Panc1 (cell line): ENCODE results near the gene THSD7A.

ENCODE experiments used
- POLR2AphosphoS5 ChIP-seq: IDR thresholded peaks from 2 replicates; pipeline ENCODE4 v1.6.1; 2012; ENCODE audit warnings: mild to moderate bottlenecking, low read depth, low read length, moderate library complexity
- SIN3A ChIP-seq: IDR thresholded peaks from 2 replicates; pipeline ENCODE4 v1.6.1; 2012; ENCODE audit warnings: low read depth, mild to moderate bottlenecking, low read length, moderate library complexity, borderline replicate concordance; ENCODE audit not compliant: insufficient read depth
- TCF7L2 ChIP-seq: IDR thresholded peaks from 2 replicates; pipeline ENCODE4 v1.6.1; 2011; ENCODE audit warnings: mild to moderate bottlenecking, low read depth, low read length, inconsistent platforms
- TF ChIP-seq, protein P1 (sequence below): fragments of 450-650 bp; IDR thresholded peaks from 2 replicates; pipeline ENCODE4 v1.5.1; 2017; ENCODE audit warnings: mild to moderate bottlenecking
- TF ChIP-seq, protein P2 (sequence below), 2 experiments: IDR thresholded peaks; 2 replicates each; pipeline ENCODE4 v1.6.1; 2011 to 2012; ENCODE audit warnings: low read depth in 2 of 2, control low read depth in 1 of 2, low read length in 1 of 2, mild to moderate bottlenecking in 1 of 2, moderate library complexity in 1 of 2; ENCODE audit not compliant: insufficient read depth in 1 of 2

DNA sequence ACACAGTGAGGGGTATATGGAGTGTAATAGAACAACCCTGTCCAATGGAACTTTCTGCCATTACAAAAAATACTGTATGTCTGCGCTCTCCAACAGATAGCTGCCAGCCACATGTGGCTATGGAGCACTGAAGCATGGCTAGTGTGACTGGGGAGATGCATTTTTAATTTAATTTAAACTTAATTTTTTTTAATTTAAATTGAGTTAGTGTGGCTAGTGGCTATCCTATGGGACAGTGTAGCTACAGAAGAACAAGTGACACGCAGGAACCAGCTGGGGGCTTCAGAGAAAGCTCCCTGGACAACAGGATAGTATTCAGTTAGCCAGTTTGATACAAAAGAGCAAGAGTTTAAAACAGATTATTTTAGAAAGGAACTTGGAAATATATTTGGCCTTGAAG, 408.0 kb downstream of the THSD7A start:
- TF ChIP-seq, protein P1, sequence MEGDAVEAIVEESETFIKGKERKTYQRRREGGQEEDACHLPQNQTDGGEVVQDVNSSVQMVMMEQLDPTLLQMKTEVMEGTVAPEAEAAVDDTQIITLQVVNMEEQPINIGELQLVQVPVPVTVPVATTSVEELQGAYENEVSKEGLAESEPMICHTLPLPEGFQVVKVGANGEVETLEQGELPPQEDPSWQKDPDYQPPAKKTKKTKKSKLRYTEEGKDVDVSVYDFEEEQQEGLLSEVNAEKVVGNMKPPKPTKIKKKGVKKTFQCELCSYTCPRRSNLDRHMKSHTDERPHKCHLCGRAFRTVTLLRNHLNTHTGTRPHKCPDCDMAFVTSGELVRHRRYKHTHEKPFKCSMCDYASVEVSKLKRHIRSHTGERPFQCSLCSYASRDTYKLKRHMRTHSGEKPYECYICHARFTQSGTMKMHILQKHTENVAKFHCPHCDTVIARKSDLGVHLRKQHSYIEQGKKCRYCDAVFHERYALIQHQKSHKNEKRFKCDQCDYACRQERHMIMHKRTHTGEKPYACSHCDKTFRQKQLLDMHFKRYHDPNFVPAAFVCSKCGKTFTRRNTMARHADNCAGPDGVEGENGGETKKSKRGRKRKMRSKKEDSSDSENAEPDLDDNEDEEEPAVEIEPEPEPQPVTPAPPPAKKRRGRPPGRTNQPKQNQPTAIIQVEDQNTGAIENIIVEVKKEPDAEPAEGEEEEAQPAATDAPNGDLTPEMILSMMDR = no peak
- TF ChIP-seq, protein P2, sequence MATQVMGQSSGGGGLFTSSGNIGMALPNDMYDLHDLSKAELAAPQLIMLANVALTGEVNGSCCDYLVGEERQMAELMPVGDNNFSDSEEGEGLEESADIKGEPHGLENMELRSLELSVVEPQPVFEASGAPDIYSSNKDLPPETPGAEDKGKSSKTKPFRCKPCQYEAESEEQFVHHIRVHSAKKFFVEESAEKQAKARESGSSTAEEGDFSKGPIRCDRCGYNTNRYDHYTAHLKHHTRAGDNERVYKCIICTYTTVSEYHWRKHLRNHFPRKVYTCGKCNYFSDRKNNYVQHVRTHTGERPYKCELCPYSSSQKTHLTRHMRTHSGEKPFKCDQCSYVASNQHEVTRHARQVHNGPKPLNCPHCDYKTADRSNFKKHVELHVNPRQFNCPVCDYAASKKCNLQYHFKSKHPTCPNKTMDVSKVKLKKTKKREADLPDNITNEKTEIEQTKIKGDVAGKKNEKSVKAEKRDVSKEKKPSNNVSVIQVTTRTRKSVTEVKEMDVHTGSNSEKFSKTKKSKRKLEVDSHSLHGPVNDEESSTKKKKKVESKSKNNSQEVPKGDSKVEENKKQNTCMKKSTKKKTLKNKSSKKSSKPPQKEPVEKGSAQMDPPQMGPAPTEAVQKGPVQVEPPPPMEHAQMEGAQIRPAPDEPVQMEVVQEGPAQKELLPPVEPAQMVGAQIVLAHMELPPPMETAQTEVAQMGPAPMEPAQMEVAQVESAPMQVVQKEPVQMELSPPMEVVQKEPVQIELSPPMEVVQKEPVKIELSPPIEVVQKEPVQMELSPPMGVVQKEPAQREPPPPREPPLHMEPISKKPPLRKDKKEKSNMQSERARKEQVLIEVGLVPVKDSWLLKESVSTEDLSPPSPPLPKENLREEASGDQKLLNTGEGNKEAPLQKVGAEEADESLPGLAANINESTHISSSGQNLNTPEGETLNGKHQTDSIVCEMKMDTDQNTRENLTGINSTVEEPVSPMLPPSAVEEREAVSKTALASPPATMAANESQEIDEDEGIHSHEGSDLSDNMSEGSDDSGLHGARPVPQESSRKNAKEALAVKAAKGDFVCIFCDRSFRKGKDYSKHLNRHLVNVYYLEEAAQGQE (IDR thresholded peaks at IDR 0.05; ENCODE audit: insufficient read depth in 1 of 2, low read depth in 2 of 2, low read length in 1 of 2) = no peak
- TF ChIP-seq TCF7L2 (no peak), POLR2AphosphoS5 (no peak), SIN3A (no peak)
